HepG2 (cell line): ENCODE results near the gene TCEANC. TPM values are rescaled to one million over a fixed set of nuclear protein-coding genes. Genes with fewer than 3 reads are reported as not detected.

Experiments used
- ATAC-seq: fragments of 200-7000 bp; cut with Tn5 transposase; 3 replicates; pipeline ENCODE4 v1.9.1; 2020; ENCODE audit warnings: mild to moderate bottlenecking, moderate library complexity
- BruUV-seq: library from RNA; stranded (reverse); fragments of 400-500 nt; replicated peaks from 2 replicates; lab custom pipeline; 2021; lab: Mats Ljungman, UMichigan
- CTCF ChIA-PET: fragments of 300-600 bp; formaldehyde crosslinking; extraction: SDS; loops from one replicate; lab custom pipeline; 2021; ENCODE audit warnings: low total read pairs, inconsistent platforms, low intra/inter-chr PET ratio; lab: Yijun Ruan, JAX
- POLR2A ChIA-PET: fragments of 350-600 bp; sonication (Branson Sonifier 250); formaldehyde crosslinking; loops from one replicate; lab custom pipeline; 2020; ENCODE audit warnings: antibody characterized with exemption, inconsistent platforms; lab: Yijun Ruan, JAX
- DNase-seq: peaks from one replicate; pipeline ENCODE4 v3.0.0-alpha.2; 2015; ENCODE audit warnings: low spot score
- FAIRE-seq: peaks from 3 replicates; lab custom pipeline; 2011; peaks lifted over from hg19 to GRCh38; lab: Jason Lieb, UNC
- H2AFZ ChIP-seq: one replicate; pipeline ENCODE4 v1.6.1; 2011; ENCODE audit warnings: low read length, inconsistent platforms
- H3K27ac ChIP-seq: fragments of 300-600 bp; 3 replicates; pipeline ENCODE4 v1.8.0; 2011; ENCODE audit warnings: mixed run types, mild to moderate bottlenecking, mixed read lengths, low read length, inconsistent platforms; ENCODE audit not compliant: insufficient read depth; ENCODE audit errors: extremely low read length
- H3K27me3 ChIP-seq, 2 experiments: fragments of 200-600 bp in 1 of 2; 2 replicates in 1 of 2; 3 replicates in 1 of 2; pipeline versions ENCODE4 v1.6.0 to v1.8.0; 2011; ENCODE audit warnings: low read length in 2 of 2, mild to moderate bottlenecking in 2 of 2, moderate library complexity in 2 of 2, inconsistent platforms in 1 of 2; ENCODE audit not compliant: insufficient read depth in 2 of 2, control insufficient read depth in 1 of 2
- H3K36me3 ChIP-seq, 2 experiments: fragments of 200-600 bp in 1 of 2; replicated peaks in 1 of 2; 2 replicates in 1 of 2; 3 replicates in 1 of 2; pipeline versions ENCODE4 v1.5.1 to v1.8.0; 2011; ENCODE audit warnings: low read length in 2 of 2, inconsistent platforms in 1 of 2; ENCODE audit not compliant: insufficient read depth in 2 of 2, control insufficient read depth in 1 of 2
- H3K4me1 ChIP-seq: 2 replicates; pipeline ENCODE4 v1.5.1; 2012; ENCODE audit warnings: low read length, inconsistent platforms; ENCODE audit not compliant: insufficient read depth
- H3K4me2 ChIP-seq: 2 replicates; pipeline ENCODE4 v1.6.0; 2011; ENCODE audit warnings: low read depth, low read length, inconsistent platforms
- H3K4me3 ChIP-seq, 3 experiments: fragments of 200-600 bp in 1 of 3; sonication (generic), shearing (Covaris generic) in 1 of 3; replicated peaks in 1 of 3; 2 replicates each; pipeline ENCODE4 v1.5.1; 2011 to 2016; ENCODE audit warnings: low read length in 3 of 3, inconsistent platforms in 2 of 3, low read depth in 2 of 3, mild to moderate bottlenecking in 2 of 3, control low read depth in 1 of 3, mixed read lengths in 1 of 3; ENCODE audit not compliant: insufficient read depth in 1 of 3
- H3K79me2 ChIP-seq: one replicate; pipeline ENCODE4 v1.6.1; 2011; ENCODE audit warnings: low read length, inconsistent platforms; ENCODE audit not compliant: insufficient read depth
- H3K9ac ChIP-seq: 2 replicates; pipeline ENCODE4 v1.6.0; 2011; ENCODE audit warnings: mild to moderate bottlenecking, low read depth, low read length, inconsistent platforms; ENCODE audit not compliant: insufficient read depth
- H3K9me3 ChIP-seq: 2 replicates; pipeline ENCODE4 v1.5.1; 2012; ENCODE audit warnings: mild to moderate bottlenecking, low read length
- H4K20me1 ChIP-seq: 2 replicates; pipeline ENCODE4 v1.6.0; 2011; ENCODE audit warnings: inconsistent platforms, mild to moderate bottlenecking, low read length, moderate library complexity; ENCODE audit not compliant: insufficient read depth
- ESRRA ChIP-seq: sonication (generic); formaldehyde crosslinking; IDR thresholded peaks from 2 replicates; pipeline ENCODE4 v1.5.1; 2020; ENCODE audit warnings: mild to moderate bottlenecking, low read depth, missing genetic modification reagents
- HNF1A ChIP-seq, 2 experiments: sonication (generic) in 1 of 2; formaldehyde crosslinking in 1 of 2; IDR thresholded peaks; 2 replicates each; pipeline versions ENCODE4 v1.4.0 to v1.6.1; 2016 to 2020; ENCODE audit warnings: borderline replicate concordance in 1 of 2, low read depth in 1 of 2, mild to moderate bottlenecking in 1 of 2, missing genetic modification reagents in 1 of 2
- HNF1B ChIP-seq: sonication (generic); formaldehyde crosslinking; IDR thresholded peaks from 2 replicates; pipeline ENCODE4 v1.5.1; 2020; ENCODE audit warnings: mild to moderate bottlenecking, moderate library complexity, missing genetic modification reagents
- ZNF275 ChIP-seq: sonication (generic); formaldehyde crosslinking; IDR thresholded peaks from 2 replicates; pipeline ENCODE4 v1.8.0; 2022; ENCODE audit warnings: missing genetic modification reagents, mild to moderate bottlenecking, inconsistent platforms, borderline replicate concordance
- ZNF333 ChIP-seq: sonication (generic); formaldehyde crosslinking; IDR thresholded peaks from 2 replicates; pipeline ENCODE4 v1.4.0; 2020; ENCODE audit warnings: mild to moderate bottlenecking, missing genetic modification reagents, borderline replicate concordance
- WGBS: methylation state at CpG from one replicate; pipeline ENCODE4 v1.1.6; 2017; ENCODE audit warnings: low lambda C conversion rate; 5-methylcytosine and 5-hydroxymethylcytosine counted together
- in situ Hi-C: cut with HindIII; loops from 2 replicates; pipeline ENCODE4 v1.10.0; 2017; ENCODE audit warnings: low pct_unique_long_range_greater_than_20kb; ENCODE audit not compliant: extremely low pct_ligation_motif_present
- intact Hi-C: fragments of 100-400 bp; cut with micrococcal nuclease; formaldehyde crosslinking; loops from one replicate; pipeline ENCODE4 v1.10.0; 2022; ENCODE audit not compliant: unreplicated experiment
- polyA plus RNA-seq, 8 experiments: library from polyadenylated mRNA; depleted of rRNA in 3 of 8; stranded (reverse) in 7 of 8; unstranded in 1 of 8; fragments of >200 nt; fragmentation: Illumina TruSeq in 4 of 8; extraction: Trizol in 4 of 8; gene quantifications; 2 replicates each; pipeline versions ENCODE4 v1.2.1 to v1.2.3, GENCODE V29; 2011 to 2016; ENCODE audit warnings: low read depth in 4 of 8, missing spikeins in 1 of 8, mixed read lengths in 1 of 8; ENCODE audit not compliant: insufficient read depth in 1 of 8
- total RNA-seq, 5 experiments: library from RNA; depleted of rRNA; stranded (reverse); fragments of >200 nt; fragmentation: Illumina TruSeq; extraction: Trizol; gene quantifications; 2 replicates each; pipeline ENCODE4 v1.2.3, GENCODE V29; 2016; ENCODE audit warnings: low read depth in 1 of 5

The TCEANC gene
- total and polyA plus RNA-seq, 2 of the 13 experiments (the other 11 are each of a cell fraction or from before 2014, with no cell fraction given), result 0.51 to 0.97 TPM

DNA sequence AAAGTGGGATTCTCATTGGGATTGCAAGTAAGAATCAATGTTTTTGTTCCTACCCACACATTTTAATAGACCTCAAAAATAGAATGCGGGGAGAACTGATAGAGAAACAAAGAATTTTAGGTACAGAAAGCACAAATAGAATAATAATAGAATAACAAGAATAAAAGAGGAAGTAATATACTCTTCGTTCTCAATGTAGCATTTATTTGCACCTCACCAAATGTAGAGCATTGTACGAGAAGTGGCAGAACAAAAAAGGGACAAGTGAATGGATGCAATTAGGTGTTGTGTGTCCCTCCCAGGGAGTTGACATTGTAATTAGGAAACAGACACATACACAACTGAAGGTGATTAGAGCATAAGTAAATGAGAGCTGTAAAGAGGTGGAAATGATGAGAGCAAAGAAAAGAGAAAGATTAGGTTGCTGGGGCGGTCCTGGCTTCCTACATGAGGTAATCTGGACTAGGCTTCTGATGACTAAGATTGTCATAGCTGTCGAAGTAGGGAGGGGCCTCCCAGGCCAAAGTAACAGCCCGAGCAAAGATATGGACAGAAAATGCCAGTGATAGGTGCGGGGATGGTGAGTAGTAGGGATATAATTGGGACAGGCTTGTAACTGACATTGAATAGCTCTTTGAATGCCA lies 46.4 kb downstream of the TCEANC start (continued):
- TF ChIP-seq ZNF333 (no peak), HNF1B (CRISPR knock-in tag) (no peak)

DNA sequence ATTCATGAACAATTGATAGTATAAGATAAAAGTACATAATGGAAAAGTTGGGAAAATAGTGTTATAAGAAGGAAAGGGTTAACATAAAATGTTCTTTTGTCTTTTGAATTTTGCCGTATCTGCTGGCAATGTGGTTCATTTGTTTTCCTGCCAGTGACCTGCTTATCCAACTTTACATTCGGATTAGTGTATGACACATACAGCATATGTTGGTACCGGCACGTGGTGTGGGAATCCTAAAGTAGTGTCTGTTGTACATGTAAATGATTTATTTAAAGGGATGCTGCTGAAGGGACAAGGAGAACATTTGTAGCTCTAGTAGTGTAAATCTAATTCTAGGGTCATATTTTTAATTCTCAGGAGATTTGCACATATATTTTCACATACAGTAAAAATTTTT lies 47.4 kb downstream of the TCEANC start:
- ChIA-PET POLR2A (no interaction called here), CTCF (no interaction called here)
- ATAC-seq (no peak), FAIRE-seq (no peak), DNase-seq (no peak)
- H3K9me3 ChIP-seq, result no peaks in the 10 kb centered on the region
- 0 out of 2 replicates have a peak, but pooled peaks cover 3% of the 10 kb centered on the region for H4K20me1 ChIP-seq
- 97% methylated on average over 4 of the region's 4 CpGs for WGBS
- no peaks in the 10 kb centered on the region for H3K4me1 ChIP-seq
- no peak for TF ChIP-seq ZNF275 (CRISPR knock-in tag)
- no peak for TF ChIP-seq ESRRA
- TF ChIP-seq HNF1A (IDR thresholded peaks at IDR 0.05; ENCODE audit: low read depth), result no peak
- TF ChIP-seq HNF1A (CRISPR knock-in tag; IDR thresholded peaks at IDR 0.05; ENCODE audit: borderline replicate concordance), result no peak
- H2AFZ ChIP-seq, result no peak overlapping the region
- in situ Hi-C loops (no loop called here), intact Hi-C loops (no loop called here)
- H3K4me3 ChIP-seq, result no peak overlapping the region
- H3K27me3 ChIP-seq, result no peaks in the 10 kb centered on the region
- no TSS peak for BruUV-seq
- H3K79me2 ChIP-seq, result peaks cover 47% of the 10 kb centered on the region
- no peak overlapping the region for H3K4me2 ChIP-seq
- H3K36me3 ChIP-seq, result no peaks in the 10 kb centered on the region
- no peak overlapping the region for H3K27ac ChIP-seq
- no peak overlapping the region for H3K9ac ChIP-seq
